Measurements from ENCODE around the gene C14orf119.
A peak's percentile ranks its signal among the peaks of the same experiment; 100 is the strongest.

The C14orf119 gene

GRCh38 chr14:23066368-23066767 is 28.9 kb upstream of the C14orf119 start:
- H3K27me3 ChIP-seq (ENCODE audit: control insufficient read depth, insufficient read depth, low read length), result no peaks in the 10 kb centered on the region
- H3K4me3 ChIP-seq (ENCODE audit: low read depth, low read length), result no peak overlapping the region
- peaks cover 12% of the 10 kb centered on the region for H3K4me1 ChIP-seq (ENCODE audit: control insufficient read depth, insufficient read depth, low read length)
- H3K27ac ChIP-seq (ENCODE audit: low read depth, low read length), result no peak overlapping the region
- peaks cover 80% of the 10 kb centered on the region for H3K36me3 ChIP-seq (ENCODE audit: control insufficient read depth, insufficient read depth, low read length)
- no peak overlapping the region for H3K9ac ChIP-seq (ENCODE audit: low read depth, low read length)
- H3K9me3 ChIP-seq (ENCODE audit: control insufficient read depth, insufficient read depth, low read length), result no peaks in the 10 kb centered on the region

- Histone ChIP-seq H3K4me1 (ENCODE audit: control insufficient read depth, insufficient read depth, low read length) (peaks cover 18% of the 10 kb centered on the region), H3K36me3 (ENCODE audit: control insufficient read depth, insufficient read depth, low read length) (peaks cover 75% of the 10 kb centered on the region), H3K27ac (ENCODE audit: low read depth, low read length) (no peak overlapping the region), H3K27me3 (ENCODE audit: control insufficient read depth, insufficient read depth, low read length) (no peaks in the 10 kb centered on the region), H3K9me3 (ENCODE audit: control insufficient read depth, insufficient read depth, low read length) (no peaks in the 10 kb centered on the region), H3K4me3 (ENCODE audit: low read depth, low read length) (no peak overlapping the region), H3K9ac (ENCODE audit: low read depth, low read length) (no peak overlapping the region)
Observed at GRCh38 chr14:23066855-23067744, 28.2 kb upstream of the C14orf119 start.

GRCh38 chr14:23067847-23068788 is 27.2 kb upstream of the C14orf119 start:
- H3K27me3 ChIP-seq (ENCODE audit: control insufficient read depth, insufficient read depth, low read length), result no peaks in the 10 kb centered on the region
- H3K27ac ChIP-seq (ENCODE audit: low read depth, low read length), result no peak overlapping the region
- no peak overlapping the region for H3K9ac ChIP-seq (ENCODE audit: low read depth, low read length)
- H3K36me3 ChIP-seq (ENCODE audit: control insufficient read depth, insufficient read depth, low read length), result peaks cover 74% of the 10 kb centered on the region
- H3K4me3 ChIP-seq (ENCODE audit: low read depth, low read length), result 0 out of 2 replicates have a peak overlapping the region, but pooled peaks have one; percentile 20
- peaks cover 27% of the 10 kb centered on the region for H3K4me1 ChIP-seq (ENCODE audit: control insufficient read depth, insufficient read depth, low read length)
- H3K9me3 ChIP-seq (ENCODE audit: control insufficient read depth, insufficient read depth, low read length), result no peaks in the 10 kb centered on the region

GRCh38 chr14:23068789-23069412 is 26.4 kb upstream of the C14orf119 start:
- Histone ChIP-seq H3K9me3 (ENCODE audit: control insufficient read depth, insufficient read depth, low read length) (no peaks in the 10 kb centered on the region), H3K4me1 (ENCODE audit: control insufficient read depth, insufficient read depth, low read length) (peaks cover 27% of the 10 kb centered on the region), H3K36me3 (ENCODE audit: control insufficient read depth, insufficient read depth, low read length) (peaks cover 68% of the 10 kb centered on the region), H3K27ac (ENCODE audit: low read depth, low read length) (peak overlapping the region; percentile 46), H3K9ac (ENCODE audit: low read depth, low read length) (no peak overlapping the region), H3K27me3 (ENCODE audit: control insufficient read depth, insufficient read depth, low read length) (no peaks in the 10 kb centered on the region), H3K4me3 (ENCODE audit: low read depth, low read length) (peak overlapping the region; percentile 20; the same call in 1 of the 2 replicates)

GRCh38 chr14:23069413-23069806 is 25.9 kb upstream of the C14orf119 start:
- H3K4me3 ChIP-seq (ENCODE audit: low read depth, low read length), result no peak overlapping the region; the same call in 1 of the 2 replicates
- no peaks in the 10 kb centered on the region for H3K9me3 ChIP-seq (ENCODE audit: control insufficient read depth, insufficient read depth, low read length)
- no peaks in the 10 kb centered on the region for H3K27me3 ChIP-seq (ENCODE audit: control insufficient read depth, insufficient read depth, low read length)
- peaks cover 27% of the 10 kb centered on the region for H3K4me1 ChIP-seq (ENCODE audit: control insufficient read depth, insufficient read depth, low read length)
- peak overlapping the region; percentile 46 for H3K27ac ChIP-seq (ENCODE audit: low read depth, low read length)
- H3K9ac ChIP-seq (ENCODE audit: low read depth, low read length), result no peak overlapping the region
- H3K36me3 ChIP-seq (ENCODE audit: control insufficient read depth, insufficient read depth, low read length), result peaks cover 68% of the 10 kb centered on the region

GRCh38 chr14:23070262-23071129 is 24.8 kb upstream of the C14orf119 start:
- Histone ChIP-seq H3K9ac (ENCODE audit: low read depth, low read length) (peak overlapping the region; percentile 95), H3K9me3 (ENCODE audit: control insufficient read depth, insufficient read depth, low read length) (no peaks in the 10 kb centered on the region), H3K4me3 (ENCODE audit: low read depth, low read length) (peak overlapping the region; percentile 85), H3K27me3 (ENCODE audit: control insufficient read depth, insufficient read depth, low read length) (no peaks in the 10 kb centered on the region), H3K27ac (ENCODE audit: low read depth, low read length) (peak overlapping the region; percentile 89), H3K4me1 (ENCODE audit: control insufficient read depth, insufficient read depth, low read length) (peaks cover 27% of the 10 kb centered on the region), H3K36me3 (ENCODE audit: control insufficient read depth, insufficient read depth, low read length) (peaks cover 68% of the 10 kb centered on the region)

GRCh38 chr14:23071244-23071920 is 23.9 kb upstream of the C14orf119 start:
- peak overlapping the region; percentile 85 for H3K4me3 ChIP-seq (ENCODE audit: low read depth, low read length)
- peak overlapping the region; percentile 89 for H3K27ac ChIP-seq (ENCODE audit: low read depth, low read length)
- H3K36me3 ChIP-seq (ENCODE audit: control insufficient read depth, insufficient read depth, low read length), result peaks cover 67% of the 10 kb centered on the region
- H3K4me1 ChIP-seq (ENCODE audit: control insufficient read depth, insufficient read depth, low read length), result peaks cover 27% of the 10 kb centered on the region
- no peaks in the 10 kb centered on the region for H3K9me3 ChIP-seq (ENCODE audit: control insufficient read depth, insufficient read depth, low read length)
- H3K9ac ChIP-seq (ENCODE audit: low read depth, low read length), result peak overlapping the region; percentile 95
- no peaks in the 10 kb centered on the region for H3K27me3 ChIP-seq (ENCODE audit: control insufficient read depth, insufficient read depth, low read length)

GRCh38 chr14:23071921-23072539 is 23.3 kb upstream of the C14orf119 start:
- peaks cover 27% of the 10 kb centered on the region for H3K4me1 ChIP-seq (ENCODE audit: control insufficient read depth, insufficient read depth, low read length)
- H3K4me3 ChIP-seq (ENCODE audit: low read depth, low read length), result peak overlapping the region; percentile 85
- H3K27me3 ChIP-seq (ENCODE audit: control insufficient read depth, insufficient read depth, low read length), result no peaks in the 10 kb centered on the region
- H3K9ac ChIP-seq (ENCODE audit: low read depth, low read length), result no peak overlapping the region
- no peaks in the 10 kb centered on the region for H3K9me3 ChIP-seq (ENCODE audit: control insufficient read depth, insufficient read depth, low read length)
- peaks cover 67% of the 10 kb centered on the region for H3K36me3 ChIP-seq (ENCODE audit: control insufficient read depth, insufficient read depth, low read length)
- peak overlapping the region; percentile 89 for H3K27ac ChIP-seq (ENCODE audit: low read depth, low read length)

GRCh38 chr14:23074906-23075305 is 20.4 kb upstream of the C14orf119 start:
- H3K9ac ChIP-seq (ENCODE audit: low read depth, low read length), result no peak overlapping the region
- H3K4me1 ChIP-seq (ENCODE audit: control insufficient read depth, insufficient read depth, low read length), result peaks cover 15% of the 10 kb centered on the region
- H3K27ac ChIP-seq (ENCODE audit: low read depth, low read length), result no peak overlapping the region
- H3K36me3 ChIP-seq (ENCODE audit: control insufficient read depth, insufficient read depth, low read length), result peaks cover 70% of the 10 kb centered on the region
- H3K9me3 ChIP-seq (ENCODE audit: control insufficient read depth, insufficient read depth, low read length), result no peaks in the 10 kb centered on the region
- H3K27me3 ChIP-seq (ENCODE audit: control insufficient read depth, insufficient read depth, low read length), result no peaks in the 10 kb centered on the region
- no peak overlapping the region for H3K4me3 ChIP-seq (ENCODE audit: low read depth, low read length)
